NCI-H1092 (cell line): Measurements from ENCODE around the gene PLEKHG2.

Source experiments
- DNase-seq: peaks from one replicate; lab custom pipeline; 2025; lab: John Stamatoyannopoulos, UW

Gene PLEKHG2

GRCh38 chr19:39422020-39422419, 9.6 kb downstream of the PLEKHG2 start:
- DNase-seq = no peak

- no peak for DNase-seq
Observed at GRCh38 chr19:39423258-39424086, 11.0 kb downstream of the PLEKHG2 start.

GRCh38 chr19:39424934-39425333, 12.5 kb downstream of the PLEKHG2 start:
- DNase-seq = no peak

GRCh38 chr19:39425744-39426143, 13.3 kb downstream of the PLEKHG2 start:
- no peak for DNase-seq

GRCh38 chr19:39426170-39426569, 13.7 kb downstream of the PLEKHG2 start:
- DNase-seq = no peak

GRCh38 chr19:39427707-39428106, 15.2 kb downstream of the PLEKHG2 start:
- no peak for DNase-seq

- no peak for DNase-seq
Observed at GRCh38 chr19:39428283-39429112, 16.0 kb downstream of the PLEKHG2 start.

- DNase-seq = no peak
Observed at GRCh38 chr19:39430675-39431593, 18.5 kb downstream of the PLEKHG2 start.

GRCh38 chr19:39432677-39433025, 20.2 kb downstream of the PLEKHG2 start:
- no peak for DNase-seq

GRCh38 chr19:39433480-39434079, 21.1 kb downstream of the PLEKHG2 start:
- DNase-seq = no peak

- no peak for DNase-seq
Observed at GRCh38 chr19:39434123-39435076, 21.9 kb downstream of the PLEKHG2 start.

GRCh38 chr19:39435499-39436349, 23.3 kb downstream of the PLEKHG2 start, which contains the start of gene RPS16:
Gene RPS16 (minus strand): TSS chr19:39435949. CDS start chr19:39435895, 54 bp downstream.
- peak; percentile 94 for DNase-seq

- DNase-seq = no peak
Observed at GRCh38 chr19:39436350-39436716, 23.9 kb downstream of the PLEKHG2 start.

GRCh38 chr19:39438270-39438934, 25.9 kb downstream of the PLEKHG2 start:
- DNase-seq = no peak

- DNase-seq = no peak
Observed at GRCh38 chr19:39444598-39445195, 32.2 kb downstream of the PLEKHG2 start.

GRCh38 chr19:39445196-39446111, 33.0 kb downstream of the PLEKHG2 start, which contains the start of gene SUPT5H:
Gene SUPT5H (plus strand): TSS chr19:39445582. CDS start chr19:39445891, 309 bp downstream.
- DNase-seq = peak; percentile 94

- no peak for DNase-seq
Observed at GRCh38 chr19:39446365-39447084, 34.1 kb downstream of the PLEKHG2 start.
